Measurements from ENCODE around the gene CCL4L2.
"Not testable (repeated sequence)": the region's sequence is repeated elsewhere in the genome, so short reads cannot be mapped to it uniquely, and the experiment has no call there.

The CCL4L2 gene

DNA sequence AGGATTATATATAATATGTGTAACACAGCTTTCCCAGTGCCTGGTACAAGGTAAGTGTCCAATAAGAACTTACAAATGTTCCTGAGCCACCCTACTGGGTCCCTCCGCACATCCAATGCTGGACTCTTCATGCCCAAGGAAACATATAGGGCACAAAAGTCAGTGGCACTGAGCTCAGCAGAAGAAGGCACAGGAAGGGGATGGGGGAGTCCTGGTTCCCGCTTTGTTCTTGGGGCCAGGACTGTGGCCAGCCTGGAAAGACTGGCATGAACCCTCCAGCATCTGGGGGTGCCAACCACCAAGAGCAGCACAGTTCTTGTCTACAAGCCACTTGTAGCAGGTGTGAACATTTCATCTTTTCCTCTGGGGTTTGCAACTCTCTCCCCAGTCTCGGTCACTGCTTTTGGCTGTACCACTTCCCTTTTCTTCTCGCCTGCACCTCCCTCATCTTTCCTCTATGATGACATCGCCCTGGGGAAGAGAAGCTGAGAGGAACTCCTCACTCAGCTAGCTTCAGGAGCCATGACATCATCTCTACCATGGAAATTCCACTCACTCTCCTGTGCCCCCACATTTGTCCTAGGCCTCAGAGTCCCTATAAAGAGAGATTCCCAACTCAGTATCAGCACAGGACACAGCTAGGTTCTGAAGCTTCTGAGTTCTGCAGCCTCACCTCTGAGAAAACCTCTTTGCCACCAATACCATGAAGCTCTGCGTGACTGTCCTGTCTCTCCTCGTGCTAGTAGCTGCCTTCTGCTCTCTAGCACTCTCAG is at the start of gene CCL4L2:
Gene CCL4L2, plus strand, starts transcription at position 625 of the 773 bp plus-strand sequence.
- FAIRE-seq; DNase-seq (ENCODE audit: extremely low spot score, insufficient read length, low read depth): not testable (repeated sequence)

GRCh38 chr17:36168836-36169235 is 42.0 kb upstream of the CCL4L2 start:
- not testable (repeated sequence) for FAIRE-seq; DNase-seq (ENCODE audit: extremely low spot score, insufficient read length, low read depth)

GRCh38 chr17:36176536-36176935 is 34.3 kb upstream of the CCL4L2 start, which contains the start of gene TBC1D3B:
TBC1D3B (minus strand) TSS chr17:36176636; CDS start chr17:36175050, 1,586 bp downstream.
- not testable (repeated sequence) for FAIRE-seq; DNase-seq (ENCODE audit: extremely low spot score, insufficient read length, low read depth)

- not testable (repeated sequence) for DNase-seq (ENCODE audit: extremely low spot score, insufficient read length, low read depth); FAIRE-seq
Measured at GRCh38 chr17:36181446-36182175, 29.3 kb upstream of the CCL4L2 start.

GRCh38 chr17:36182176-36183000 is 28.5 kb upstream of the CCL4L2 start:
- DNase-seq (ENCODE audit: extremely low spot score, insufficient read length, low read depth), result no peak
- no peak for FAIRE-seq

DNA sequence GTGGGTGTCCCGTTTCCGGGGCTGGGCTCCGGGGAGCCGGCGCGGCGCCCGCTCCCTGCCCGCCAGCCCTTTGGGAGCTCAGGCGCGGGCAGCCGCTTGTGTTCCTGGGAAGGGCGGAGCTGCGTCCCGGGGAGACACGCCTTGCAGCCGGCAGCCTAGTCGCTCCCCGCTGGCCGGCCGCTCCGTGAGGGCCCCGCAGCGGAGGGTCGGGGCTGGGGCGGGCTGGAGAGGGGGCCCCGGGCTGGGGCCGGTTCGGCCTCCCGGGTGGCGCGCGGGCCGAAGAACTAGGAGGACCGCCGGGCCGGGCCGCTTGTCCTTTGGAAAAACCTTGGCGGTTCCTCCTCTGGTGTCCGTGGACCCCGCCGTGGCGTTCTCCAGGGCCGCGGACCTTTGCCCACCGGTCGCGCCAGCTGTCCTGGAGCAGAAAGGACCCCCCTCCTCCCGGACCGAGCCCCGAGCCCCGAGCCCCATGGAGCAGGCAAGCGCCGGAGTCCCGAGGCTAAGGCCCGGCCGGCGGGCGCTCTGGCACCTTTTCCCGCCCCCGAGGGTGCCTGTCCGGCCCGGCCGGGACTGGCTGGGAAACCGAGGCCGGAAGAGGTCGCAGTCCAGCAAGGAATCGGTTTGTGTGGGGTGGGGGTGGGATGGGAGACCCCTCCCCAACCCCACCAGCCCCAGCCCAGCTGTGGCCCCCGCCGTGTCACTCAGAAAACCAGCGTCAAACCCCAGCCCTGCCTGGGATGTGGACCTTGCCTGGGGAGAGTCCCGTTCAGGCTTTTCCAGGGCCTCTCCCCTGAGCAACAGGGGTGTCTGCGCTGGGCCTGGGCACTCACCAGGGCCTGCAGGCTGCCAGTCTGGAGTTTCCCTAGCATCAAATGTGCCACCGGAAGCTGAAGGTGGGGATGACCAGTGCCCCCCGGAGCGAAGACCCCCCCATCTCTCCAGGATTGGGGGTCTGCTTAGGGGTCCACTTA is 27.6 kb upstream of the CCL4L2 start:
- FAIRE-seq (no peak), DNase-seq (ENCODE audit: extremely low spot score, insufficient read length, low read depth) (no peak)

DNA sequence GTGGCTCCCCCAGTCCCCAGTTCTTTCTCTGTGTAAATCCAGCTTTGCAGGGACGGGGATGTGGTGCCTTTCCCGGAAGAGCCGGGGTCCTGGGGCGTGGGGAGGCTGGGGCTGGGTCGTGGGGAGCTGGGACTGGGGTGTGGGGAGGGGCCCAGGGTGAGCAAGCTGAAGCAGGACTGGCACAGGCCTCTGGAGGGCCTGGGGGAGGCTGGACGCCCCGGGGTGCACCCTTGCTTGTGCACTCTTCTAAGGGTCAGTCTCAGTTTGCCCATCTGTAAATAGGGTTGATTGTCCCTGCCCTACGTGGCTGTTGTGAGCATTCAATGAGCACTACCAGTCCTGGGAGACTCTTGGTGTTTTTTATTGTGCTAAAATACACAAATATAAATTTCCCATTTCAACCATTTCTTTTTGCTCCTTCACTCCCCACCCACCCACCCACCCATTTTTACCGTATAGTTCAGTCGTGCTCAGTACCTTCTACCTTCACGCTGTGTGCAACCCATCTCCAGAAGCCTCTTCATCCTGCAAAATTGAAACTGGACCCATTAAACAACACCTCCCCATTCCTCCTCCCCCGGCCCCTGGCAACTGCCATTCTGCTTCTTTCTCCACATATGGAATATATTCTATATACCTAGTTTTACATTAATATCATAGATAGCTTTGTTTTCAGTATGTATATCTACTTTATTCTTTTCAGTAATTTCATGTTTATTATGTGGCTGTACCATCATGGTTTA is 26.7 kb upstream of the CCL4L2 start:
- FAIRE-seq, result no peak
- no peak for DNase-seq (ENCODE audit: extremely low spot score, insufficient read length, low read depth)

GRCh38 chr17:36185416-36185815 is 25.4 kb upstream of the CCL4L2 start:
- FAIRE-seq, result no peak
- no peak for DNase-seq (ENCODE audit: extremely low spot score, insufficient read length, low read depth)

DNA sequence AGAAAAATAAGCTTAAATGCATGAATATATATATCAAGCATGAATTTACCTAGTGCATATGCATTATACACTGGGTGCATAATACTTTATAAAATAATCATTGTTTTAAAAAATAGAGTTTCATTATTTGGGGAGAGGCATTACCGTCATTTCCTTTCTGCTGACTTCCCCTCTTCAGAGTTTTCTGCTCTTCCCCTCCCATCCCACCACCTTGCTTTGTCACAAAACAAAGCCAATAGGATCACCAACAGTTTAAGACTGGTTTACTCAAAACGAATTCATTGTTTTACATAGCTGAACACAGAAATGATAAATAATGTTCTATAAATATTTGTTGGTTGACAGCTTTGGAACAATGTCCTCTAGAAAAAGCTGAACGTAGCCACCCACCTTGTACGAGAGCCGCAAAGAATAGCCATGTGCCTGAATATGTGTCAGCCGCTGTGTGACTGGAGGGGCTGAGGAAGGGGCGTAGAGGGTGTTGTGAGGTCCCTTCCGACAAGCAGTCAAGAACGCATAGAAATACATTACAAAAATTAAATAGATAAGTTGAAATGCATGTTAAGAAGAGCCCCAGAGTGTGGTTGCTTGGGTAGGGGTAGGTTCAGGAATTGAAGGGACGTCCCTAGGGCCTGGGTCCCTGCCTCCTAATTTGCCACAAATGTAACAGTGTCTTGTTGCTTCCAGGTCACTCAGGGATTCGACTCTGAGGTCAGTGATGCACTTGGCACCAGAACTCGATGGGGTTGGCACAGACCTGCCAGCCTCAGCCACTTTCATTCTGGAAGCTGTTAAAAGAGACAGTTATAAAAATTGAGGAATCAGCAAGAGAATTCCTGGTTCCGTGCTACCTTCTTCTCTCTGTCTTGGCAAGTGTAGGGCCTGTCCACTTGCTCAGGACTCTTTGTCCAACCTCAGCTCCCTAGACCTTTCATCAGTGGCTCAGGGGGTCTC is 23.8 kb upstream of the CCL4L2 start:
- FAIRE-seq; DNase-seq (ENCODE audit: extremely low spot score, insufficient read length, low read depth): not testable (repeated sequence)

DNA sequence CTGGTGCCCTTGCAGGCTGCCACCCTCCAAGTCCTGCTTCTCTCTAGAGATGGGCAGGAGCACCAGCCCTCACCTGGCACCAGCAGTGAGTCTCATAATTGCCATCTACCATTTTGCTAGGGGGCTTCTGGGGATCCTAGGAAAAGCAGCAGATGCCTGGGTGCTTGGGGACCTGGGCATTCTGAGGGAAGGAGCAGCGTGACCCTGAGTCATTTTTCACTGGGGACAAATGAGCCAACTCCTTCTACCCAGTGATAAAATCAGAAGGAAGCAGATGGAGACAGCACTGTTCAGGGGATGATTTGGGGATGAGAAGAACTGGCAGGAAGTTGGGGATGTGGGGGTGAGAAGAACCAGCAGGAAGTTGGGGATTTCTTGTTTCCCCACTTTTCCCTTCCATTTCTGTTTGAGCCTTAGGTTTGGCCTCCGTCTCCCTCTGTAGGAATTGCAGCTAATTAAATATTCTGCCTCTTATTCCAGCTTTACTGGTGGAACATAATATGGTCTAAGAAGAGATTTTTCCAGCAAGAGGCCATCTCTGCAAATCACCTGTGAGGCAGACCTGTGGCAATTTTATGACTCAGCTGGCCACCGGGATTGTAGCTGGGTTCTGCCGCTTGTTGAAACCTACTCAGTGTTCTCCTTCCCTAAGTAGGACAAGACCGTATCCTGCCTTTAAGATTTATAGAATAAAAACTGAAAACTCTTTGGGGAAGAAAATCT is 22.8 kb upstream of the CCL4L2 start:
- not testable (repeated sequence) for DNase-seq (ENCODE audit: extremely low spot score, insufficient read length, low read depth); FAIRE-seq

DNA sequence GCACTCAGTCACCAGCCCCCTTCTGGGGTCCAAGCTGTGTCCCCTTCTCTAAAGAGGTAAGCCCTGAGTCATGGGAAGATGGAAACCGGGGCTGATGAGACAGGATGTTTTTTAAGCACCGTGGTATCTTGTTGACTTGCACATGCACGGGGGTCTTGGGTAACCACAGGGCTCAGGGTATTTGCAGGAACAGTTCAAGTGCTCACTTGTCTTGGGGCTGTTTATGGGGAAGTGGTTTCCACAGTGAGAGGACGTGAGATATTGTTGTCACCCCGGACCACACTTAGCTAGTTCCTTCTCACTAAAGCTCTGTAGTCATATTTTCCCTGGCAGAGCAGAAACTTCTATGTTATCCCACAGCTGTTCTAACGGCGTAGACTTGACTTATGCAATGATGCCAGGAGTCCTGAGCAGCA is 22.0 kb upstream of the CCL4L2 start:
- no peak for FAIRE-seq
- DNase-seq (ENCODE audit: extremely low spot score, insufficient read length, low read depth), result no peak

DNA sequence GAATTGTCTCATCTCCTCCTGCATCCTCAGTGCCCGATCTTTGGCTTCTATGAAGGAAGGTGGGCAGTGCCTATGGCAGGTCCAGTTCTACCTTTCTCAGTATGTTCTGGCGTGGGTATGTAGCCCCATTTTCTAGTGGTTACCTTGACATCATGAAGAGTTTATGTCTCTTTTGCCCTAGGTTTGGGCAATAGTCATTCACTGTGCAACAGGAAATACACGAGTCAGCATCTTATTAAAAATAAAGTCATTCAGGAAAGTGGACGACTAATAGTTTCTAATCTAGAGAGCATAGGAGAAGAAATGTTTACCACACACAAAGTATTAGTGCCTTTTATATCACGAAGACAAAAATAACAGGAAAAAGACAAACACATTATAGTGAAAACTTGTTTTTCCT is 20.9 kb upstream of the CCL4L2 start:
- DNase-seq (ENCODE audit: extremely low spot score, insufficient read length, low read depth); FAIRE-seq: not testable (repeated sequence)

- not testable (repeated sequence) for FAIRE-seq; DNase-seq (ENCODE audit: extremely low spot score, insufficient read length, low read depth)
Measured at GRCh38 chr17:36190549-36191330, 20.1 kb upstream of the CCL4L2 start.

GRCh38 chr17:36193216-36193775 is 17.6 kb upstream of the CCL4L2 start:
- DNase-seq (ENCODE audit: extremely low spot score, insufficient read length, low read depth) (no peak), FAIRE-seq (no peak)

GRCh38 chr17:36194147-36194831 is 16.6 kb upstream of the CCL4L2 start:
- not testable (repeated sequence) for DNase-seq (ENCODE audit: extremely low spot score, insufficient read length, low read depth); FAIRE-seq

Measured in GM18507 (cell line).